Measurements from ENCODE around the gene KRTAP4-3.
"Not testable (repeated sequence)": the region's sequence is repeated elsewhere in the genome, so short reads cannot be mapped to it uniquely, and the experiment has no call there.

KRTAP4-3 gene

DNA sequence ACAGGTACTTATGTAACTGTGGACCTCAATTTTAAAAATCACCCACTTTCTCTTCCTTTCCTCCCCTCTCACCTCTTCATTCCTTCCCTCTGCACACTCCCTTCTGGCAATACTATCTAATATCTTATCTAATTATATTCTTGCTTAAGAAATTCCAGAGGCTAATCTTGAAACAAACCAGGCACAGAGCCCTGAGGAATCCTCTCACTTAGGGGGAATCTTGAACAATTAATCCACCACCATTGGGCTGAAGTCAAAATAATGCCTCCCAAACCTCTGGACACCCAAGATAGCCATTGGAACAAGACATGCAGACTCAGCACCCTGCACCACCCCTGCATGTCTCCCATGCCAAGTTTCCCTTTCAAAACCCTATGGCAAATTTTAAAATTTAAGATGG, 26.7 kb downstream of the KRTAP4-3 start:
- H3K79me2 ChIP-seq = no peaks in the 10 kb centered on the region
- H3K4me1 ChIP-seq = no peaks in the 10 kb centered on the region
- H3K4me3 ChIP-seq (ENCODE audit: low read depth, low read length) = no peak overlapping the region
- H3K4me2 ChIP-seq (ENCODE audit: low read length) = no peak overlapping the region
- no peaks in the 10 kb centered on the region for H3K27me3 ChIP-seq (ENCODE audit: control insufficient read depth, insufficient read depth, low read length)
- TF ChIP-seq, protein P1, sequence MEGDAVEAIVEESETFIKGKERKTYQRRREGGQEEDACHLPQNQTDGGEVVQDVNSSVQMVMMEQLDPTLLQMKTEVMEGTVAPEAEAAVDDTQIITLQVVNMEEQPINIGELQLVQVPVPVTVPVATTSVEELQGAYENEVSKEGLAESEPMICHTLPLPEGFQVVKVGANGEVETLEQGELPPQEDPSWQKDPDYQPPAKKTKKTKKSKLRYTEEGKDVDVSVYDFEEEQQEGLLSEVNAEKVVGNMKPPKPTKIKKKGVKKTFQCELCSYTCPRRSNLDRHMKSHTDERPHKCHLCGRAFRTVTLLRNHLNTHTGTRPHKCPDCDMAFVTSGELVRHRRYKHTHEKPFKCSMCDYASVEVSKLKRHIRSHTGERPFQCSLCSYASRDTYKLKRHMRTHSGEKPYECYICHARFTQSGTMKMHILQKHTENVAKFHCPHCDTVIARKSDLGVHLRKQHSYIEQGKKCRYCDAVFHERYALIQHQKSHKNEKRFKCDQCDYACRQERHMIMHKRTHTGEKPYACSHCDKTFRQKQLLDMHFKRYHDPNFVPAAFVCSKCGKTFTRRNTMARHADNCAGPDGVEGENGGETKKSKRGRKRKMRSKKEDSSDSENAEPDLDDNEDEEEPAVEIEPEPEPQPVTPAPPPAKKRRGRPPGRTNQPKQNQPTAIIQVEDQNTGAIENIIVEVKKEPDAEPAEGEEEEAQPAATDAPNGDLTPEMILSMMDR (IDR thresholded peaks at IDR 0.05) = no peak
- H3K36me3 ChIP-seq (ENCODE audit: control insufficient read depth, insufficient read depth, low read length) = no peaks in the 10 kb centered on the region
- no peak overlapping the region for H2AFZ ChIP-seq
- no peak overlapping the region for H3K9ac ChIP-seq
- no peaks in the 10 kb centered on the region for H3K9me3 ChIP-seq (ENCODE audit: control insufficient read depth, low read length)
- H3K27ac ChIP-seq = no peak overlapping the region

DNA sequence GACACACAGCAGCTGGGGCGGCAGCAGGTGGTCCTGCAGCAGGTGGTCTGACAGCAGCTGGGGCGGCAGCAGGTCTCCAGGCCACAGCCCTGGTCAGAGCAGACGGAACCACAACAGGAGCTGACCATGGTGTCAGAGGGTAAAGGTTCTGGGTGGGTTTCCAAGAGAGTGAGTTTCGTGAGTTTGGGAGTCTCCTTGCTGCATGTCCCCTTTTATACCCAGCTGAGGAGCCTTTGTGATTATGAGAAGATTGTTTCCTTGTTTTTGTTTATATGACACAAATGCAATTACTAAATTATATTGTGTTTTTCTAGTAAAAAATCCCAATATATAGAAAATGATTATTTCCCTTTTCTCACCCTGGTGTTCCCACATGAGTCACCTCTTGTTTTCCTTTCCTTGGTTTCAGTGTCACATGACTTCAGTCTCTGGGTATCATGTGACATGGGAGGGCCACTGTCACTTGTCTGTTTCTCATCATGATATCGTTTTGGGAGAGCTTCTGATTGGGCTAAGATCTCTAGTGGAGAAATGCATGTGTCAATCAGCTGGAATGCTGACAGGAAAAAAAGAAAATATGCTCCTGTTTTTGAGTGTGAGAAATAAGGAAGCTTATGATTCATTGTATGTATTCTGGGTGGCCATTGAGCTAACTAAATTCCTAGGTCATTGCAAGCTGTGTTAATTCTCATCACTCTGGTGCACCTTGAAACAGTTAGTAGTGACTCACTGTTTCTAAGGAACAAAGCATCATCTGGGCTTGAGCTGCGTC, 27.5 kb downstream of the KRTAP4-3 start, which contains the start of gene KRTAP4-6:
TSS of gene KRTAP4-6 (minus strand) at position 185 of the 772 bp plus-strand sequence. CDS start at position 128, 57 bp downstream.
- no peak within 1 kb of the TSS for H3K27ac ChIP-seq
- no peak within 1 kb of the TSS for H3K4me2 ChIP-seq (ENCODE audit: low read length)
- no peaks in the 10 kb centered on the region for H3K4me1 ChIP-seq
- H3K4me3 ChIP-seq (ENCODE audit: low read depth, low read length) = no peak within 1 kb of the TSS
- H3K27me3 ChIP-seq (ENCODE audit: control insufficient read depth, insufficient read depth, low read length) = no peaks in the 10 kb centered on the region
- H3K9me3 ChIP-seq (ENCODE audit: control insufficient read depth, low read length) = no peaks in the 10 kb centered on the region
- TF ChIP-seq, protein P1 (IDR thresholded peaks at IDR 0.05) = no peak
- no peaks in the 10 kb centered on the region for H3K36me3 ChIP-seq (ENCODE audit: control insufficient read depth, insufficient read depth, low read length)
- H3K9ac ChIP-seq = no peak within 1 kb of the TSS
- no peaks in the 10 kb centered on the region for H3K79me2 ChIP-seq
- H2AFZ ChIP-seq = no peak within 1 kb of the TSS

DNA sequence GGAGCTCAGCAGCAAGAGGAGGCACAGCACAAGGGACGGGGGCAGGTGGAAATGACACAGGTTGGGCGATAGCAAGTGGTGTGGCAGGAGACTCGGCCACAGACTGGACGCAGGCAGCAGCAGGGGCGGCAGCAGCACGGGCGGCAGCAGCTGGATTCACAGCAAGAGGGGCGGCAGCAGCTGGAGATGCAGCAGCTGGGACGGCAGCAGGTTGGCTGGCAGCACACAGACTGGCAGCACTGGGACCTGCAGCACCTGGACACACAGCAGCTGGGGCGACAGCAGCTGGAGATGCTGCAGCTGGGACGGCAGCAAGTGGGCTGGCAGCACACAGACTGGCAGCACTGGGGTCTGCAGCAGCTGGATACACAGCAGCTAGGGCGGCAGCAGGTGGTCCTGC, 28.2 kb downstream of the KRTAP4-3 start:
- H3K27me3 ChIP-seq (ENCODE audit: control insufficient read depth, insufficient read depth, low read length); H3K36me3 ChIP-seq (ENCODE audit: control insufficient read depth, insufficient read depth, low read length); H3K9ac ChIP-seq; H3K27ac ChIP-seq; H3K4me1 ChIP-seq; H3K9me3 ChIP-seq (ENCODE audit: control insufficient read depth, low read length); H2AFZ ChIP-seq; H3K79me2 ChIP-seq; H3K4me3 ChIP-seq (ENCODE audit: low read depth, low read length); H3K4me2 ChIP-seq (ENCODE audit: low read length): not testable (repeated sequence)

DNA sequence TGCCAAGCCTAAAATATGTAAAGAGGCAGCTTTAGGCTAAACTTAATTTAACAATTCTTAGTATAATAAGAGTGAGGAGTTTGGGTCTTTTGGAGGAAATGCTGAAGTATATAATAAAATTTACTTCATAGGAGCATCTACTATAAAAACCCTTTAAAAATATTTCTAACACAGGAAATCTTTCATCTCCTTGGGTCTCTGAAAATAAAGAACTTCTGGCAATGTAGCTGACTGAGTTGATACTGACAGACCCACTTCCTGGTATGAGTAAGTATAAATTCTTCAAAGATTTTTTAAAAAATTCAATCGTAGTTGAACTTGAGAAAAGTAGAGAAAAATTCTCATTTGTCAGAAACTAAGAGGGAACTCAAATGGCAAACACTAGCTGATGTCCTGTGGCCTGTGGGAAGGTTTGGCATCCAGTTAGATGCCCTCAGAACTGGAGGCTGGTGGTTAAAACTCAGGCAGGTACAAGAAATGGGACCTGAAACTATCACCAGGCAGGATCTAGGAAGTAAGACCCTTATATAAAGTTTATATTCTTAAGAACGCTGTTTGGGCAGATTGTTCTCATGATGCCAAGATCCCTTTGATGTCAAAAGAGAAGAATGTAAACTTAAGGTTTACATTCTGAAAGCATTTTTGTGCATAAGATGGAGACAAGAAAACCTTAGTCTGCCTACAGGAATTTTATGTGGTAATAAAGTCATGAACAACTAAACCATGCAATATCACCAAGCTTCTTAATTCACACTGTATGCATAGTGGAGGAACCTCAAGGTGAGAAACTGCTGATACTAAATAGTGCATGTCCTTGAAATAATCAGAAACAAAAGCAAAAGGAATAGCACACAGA, 33.9 kb downstream of the KRTAP4-3 start:
- H3K79me2 ChIP-seq = no peaks in the 10 kb centered on the region
- H3K4me2 ChIP-seq (ENCODE audit: low read length) = no peak overlapping the region
- H3K9ac ChIP-seq = no peak overlapping the region
- TF ChIP-seq, protein P1 (IDR thresholded peaks at IDR 0.05) = no peak
- no peaks in the 10 kb centered on the region for H3K27me3 ChIP-seq (ENCODE audit: control insufficient read depth, insufficient read depth, low read length)
- no peaks in the 10 kb centered on the region for H3K9me3 ChIP-seq (ENCODE audit: control insufficient read depth, low read length)
- no peaks in the 10 kb centered on the region for H3K4me1 ChIP-seq
- no peaks in the 10 kb centered on the region for H3K36me3 ChIP-seq (ENCODE audit: control insufficient read depth, insufficient read depth, low read length)
- no peak overlapping the region for H3K4me3 ChIP-seq (ENCODE audit: low read depth, low read length)
- no peak overlapping the region for H3K27ac ChIP-seq
- H2AFZ ChIP-seq = no peak overlapping the region

DNA sequence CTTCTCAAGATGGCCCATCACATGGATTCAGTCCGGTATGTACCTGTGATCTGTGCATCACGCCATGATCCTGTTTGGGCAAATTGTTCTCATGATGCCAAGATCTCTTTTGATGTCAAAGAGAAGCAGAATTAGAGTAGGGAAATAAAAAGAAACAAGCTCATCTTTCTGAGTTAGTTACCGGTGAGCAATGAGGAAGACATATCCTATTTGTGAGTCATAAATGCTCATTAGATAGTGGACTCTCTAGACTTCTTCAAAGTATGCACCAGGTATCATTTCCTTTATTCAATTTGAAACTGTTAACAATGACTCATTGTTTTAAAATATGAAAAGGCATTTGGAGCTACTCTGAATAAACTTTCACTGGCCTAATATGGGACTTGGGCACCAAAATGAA, 36.0 kb downstream of the KRTAP4-3 start:
- H3K27me3 ChIP-seq (ENCODE audit: control insufficient read depth, insufficient read depth, low read length) = no peaks in the 10 kb centered on the region
- H3K4me3 ChIP-seq (ENCODE audit: low read depth, low read length) = no peak overlapping the region
- TF ChIP-seq, protein P1 (IDR thresholded peaks at IDR 0.05) = no peak
- no peaks in the 10 kb centered on the region for H3K79me2 ChIP-seq
- H3K27ac ChIP-seq = no peak overlapping the region
- no peak overlapping the region for H3K9ac ChIP-seq
- no peaks in the 10 kb centered on the region for H3K9me3 ChIP-seq (ENCODE audit: control insufficient read depth, low read length)
- no peak overlapping the region for H2AFZ ChIP-seq
- H3K4me1 ChIP-seq = no peaks in the 10 kb centered on the region
- no peaks in the 10 kb centered on the region for H3K36me3 ChIP-seq (ENCODE audit: control insufficient read depth, insufficient read depth, low read length)
- no peak overlapping the region for H3K4me2 ChIP-seq (ENCODE audit: low read length)
